SK-N-SH (cell line): Measurements from ENCODE around the gene KLF2. TPM values are rescaled to one million over a fixed set of nuclear protein-coding genes. Genes with fewer than 3 reads are reported as not detected.

ENCODE experiments used
- CTCF ChIA-PET: fragments of 300-600, 350-600 bp; formaldehyde crosslinking; extraction: SDS; loops from one replicate; lab custom pipeline; 2021; lab: Yijun Ruan, JAX
- POLR2A ChIA-PET: fragments of 350-600 bp; sonication (Branson Sonifier 250); formaldehyde crosslinking; extraction: SDS; loops from one replicate; lab custom pipeline; 2020; ENCODE audit warnings: antibody characterized with exemption, inconsistent platforms; lab: Yijun Ruan, JAX
- DNase-seq: peaks from one replicate; pipeline ENCODE4 v3.0.0; 2012
- H2AFZ ChIP-seq: fragments of 200-600 bp; sonication (generic); 2 replicates; pipeline ENCODE4 v1.8.1; 2016; ENCODE audit warnings: antibody characterized with exemption, mild to moderate bottlenecking, low read depth
- H3F3A ChIP-seq: fragments of 200-600 bp; sonication (generic); replicated peaks from 2 replicates; pipeline ENCODE3; 2016; ENCODE audit warnings: antibody characterized with exemption, mild to moderate bottlenecking; ENCODE audit not compliant: insufficient read depth
- H3K27ac ChIP-seq, 2 experiments: fragments of 200-500 bp in 1 of 2; fragments of 200-600 bp in 1 of 2; sonication (Bioruptor generic) in 1 of 2; sonication (generic), shearing (Covaris generic) in 1 of 2; 2 replicates each; pipeline versions ENCODE4 v1.5.1 to v1.6.1; 2014 to 2016; ENCODE audit warnings: low read depth in 2 of 2, inconsistent platforms in 1 of 2, low read length in 1 of 2, mild to moderate bottlenecking in 1 of 2, mixed read lengths in 1 of 2
- H3K27me3 ChIP-seq: fragments of 200-600 bp; sonication (generic), shearing (Covaris generic); 2 replicates; pipeline ENCODE4 v1.6.1; 2016; ENCODE audit warnings: mixed run types; ENCODE audit not compliant: insufficient read depth
- H3K36me3 ChIP-seq, 2 experiments: fragments of 200-500 bp in 1 of 2; fragments of 200-600 bp in 1 of 2; sonication (Bioruptor generic) in 1 of 2; sonication (generic) in 1 of 2; replicated peaks in 1 of 2; 2 replicates each; pipeline versions ENCODE3 to v1.5.1; 2014 to 2016; ENCODE audit warnings: low read length in 1 of 2, mild to moderate bottlenecking in 1 of 2; ENCODE audit not compliant: insufficient read depth in 2 of 2, control insufficient read depth in 1 of 2
- H3K4me1 ChIP-seq, 2 experiments: fragments of 200-500 bp in 1 of 2; fragments of 200-600 bp in 1 of 2; sonication (Bioruptor generic) in 1 of 2; sonication (generic), shearing (Covaris generic) in 1 of 2; 2 replicates each; pipeline versions ENCODE4 v1.5.1 to v1.6.1; 2014 to 2016; ENCODE audit warnings: low read depth in 1 of 2, low read length in 1 of 2, mixed run types in 1 of 2; ENCODE audit not compliant: insufficient read depth in 2 of 2, control insufficient read depth in 1 of 2
- H3K4me2 ChIP-seq: fragments of 200-600 bp; sonication (generic), shearing (Covaris generic); 2 replicates; pipeline ENCODE4 v1.6.1; 2017; ENCODE audit warnings: mixed run types
- H3K4me3 ChIP-seq, 2 experiments: fragments of 200-500 bp in 1 of 2; fragments of 200-600 bp in 1 of 2; sonication (Bioruptor generic) in 1 of 2; sonication (generic), shearing (Covaris generic) in 1 of 2; 2 replicates each; pipeline versions ENCODE4 v1.5.1 to v1.8.1; 2014 to 2016; ENCODE audit warnings: low read depth in 2 of 2, inconsistent platforms in 1 of 2, low read length in 1 of 2, mild to moderate bottlenecking in 1 of 2, mixed read lengths in 1 of 2, moderate library complexity in 1 of 2
- H3K79me2 ChIP-seq: fragments of 200-600 bp; sonication (generic); 2 replicates; pipeline ENCODE4 v1.8.1; 2017; ENCODE audit warnings: mild to moderate bottlenecking; ENCODE audit not compliant: insufficient read depth
- H3K9ac ChIP-seq: fragments of 200-600 bp; sonication (generic); 2 replicates; pipeline ENCODE4 v1.6.1; 2017; ENCODE audit warnings: mixed run types
- H3K9me2 ChIP-seq: fragments of 200-600 bp; sonication (generic); 2 replicates; pipeline ENCODE4 v1.6.1; 2017; ENCODE audit warnings: mixed run types
- H3K9me3 ChIP-seq: fragments of 200-600 bp; sonication (generic); 2 replicates; pipeline ENCODE4 v1.6.1; 2017; ENCODE audit warnings: mixed run types, mild to moderate bottlenecking, moderate library complexity
- H4K20me1 ChIP-seq: fragments of 200-600 bp; sonication (generic); 2 replicates; pipeline ENCODE4 v1.6.1; 2017; ENCODE audit warnings: mild to moderate bottlenecking, mixed run types; ENCODE audit not compliant: insufficient read depth
- CTCF ChIP-seq: fragments of 200-600 bp; sonication (generic); IDR thresholded peaks from 2 replicates; pipeline ENCODE4 v1.6.1; 2017; ENCODE audit warnings: antibody characterized with exemption, mild to moderate bottlenecking, moderate library complexity
- ELF1 ChIP-seq: IDR thresholded peaks from 2 replicates; pipeline ENCODE4 v1.4.0; 2012
- EZH2phosphoT487 ChIP-seq: fragments of 200-600 bp; sonication (generic); IDR thresholded peaks from 2 replicates; pipeline ENCODE4 v1.6.1; 2017; ENCODE audit warnings: low read depth, mixed run types, mild to moderate bottlenecking, antibody characterized with exemption, moderate library complexity, borderline replicate concordance
- FOSL2 ChIP-seq: IDR thresholded peaks from 2 replicates; pipeline ENCODE4 v1.4.0; 2012; ENCODE audit warnings: low read depth, mild to moderate bottlenecking, moderate library complexity, borderline replicate concordance
- GABPA ChIP-seq: IDR thresholded peaks from 2 replicates; pipeline ENCODE4 v1.4.0; 2012; ENCODE audit warnings: low read depth, mild to moderate bottlenecking
- JUND ChIP-seq: IDR thresholded peaks from 2 replicates; pipeline ENCODE4 v1.4.0; 2012
- MXI1 ChIP-seq: IDR thresholded peaks from 2 replicates; pipeline ENCODE4 v1.6.1; 2012; ENCODE audit warnings: mild to moderate bottlenecking, low read depth, low read length, improper control_type of control experiment
- NFIC ChIP-seq: IDR thresholded peaks from 2 replicates; pipeline ENCODE4 v1.4.0; 2012; ENCODE audit warnings: borderline replicate concordance
- NRF1 ChIP-seq: IDR thresholded peaks from 2 replicates; pipeline ENCODE4 v1.6.1; 2012; ENCODE audit warnings: low read depth, mild to moderate bottlenecking, low read length
- POLR2AphosphoS5 ChIP-seq: IDR thresholded peaks from 2 replicates; pipeline ENCODE4 v1.6.1; 2012; ENCODE audit warnings: low read depth, low read length
- RAD21 ChIP-seq: IDR thresholded peaks from 2 replicates; pipeline ENCODE4 v1.6.1; 2012; ENCODE audit warnings: mild to moderate bottlenecking, low read length
- RCOR1 ChIP-seq: fragments of 150-350 bp; IDR thresholded peaks from 2 replicates; pipeline ENCODE4 v1.6.1; 2017; ENCODE audit warnings: antibody characterized with exemption, low read length
- REST ChIP-seq: IDR thresholded peaks from 2 replicates; pipeline ENCODE4 v1.6.1; 2012; ENCODE audit warnings: mild to moderate bottlenecking, low read depth, low read length, moderate library complexity
- RFX5 ChIP-seq: IDR thresholded peaks from 2 replicates; pipeline ENCODE4 v1.6.1; 2012; ENCODE audit warnings: mild to moderate bottlenecking, improper control_type of control experiment, low read length
- RXRA ChIP-seq: IDR thresholded peaks from 2 replicates; pipeline ENCODE4 v1.4.0; 2012; ENCODE audit warnings: low read depth, mild to moderate bottlenecking, borderline replicate concordance
- TAF1 ChIP-seq: IDR thresholded peaks from 2 replicates; pipeline ENCODE4 v1.6.1; 2012; ENCODE audit warnings: low read depth, mild to moderate bottlenecking, low read length, moderate library complexity, borderline replicate concordance
- YY1 ChIP-seq: IDR thresholded peaks from 2 replicates; pipeline ENCODE4 v1.4.0; 2012; ENCODE audit warnings: low read depth, mild to moderate bottlenecking
- ZBTB33 ChIP-seq: IDR thresholded peaks from 2 replicates; pipeline ENCODE4 v1.4.0; 2012; ENCODE audit warnings: low read depth, borderline replicate concordance
- WGBS: methylation state at CpG from one replicate; pipeline ENCODE4 v1.1.6; 2017; ENCODE audit warnings: low lambda C conversion rate; 5-methylcytosine and 5-hydroxymethylcytosine counted together
- polyA plus RNA-seq, 3 experiments: library from polyadenylated mRNA; depleted of rRNA; stranded (reverse); fragments of >200 nt; gene quantifications; 2 replicates each; pipeline ENCODE4 v1.2.3, GENCODE V29; 2012
- TF ChIP-seq, protein P1 (sequence below): IDR thresholded peaks from 2 replicates; pipeline ENCODE4; 2012
- TF ChIP-seq, protein P2 (sequence below): fragments of 150-350 bp; IDR thresholded peaks from 2 replicates; pipeline ENCODE4 v1.6.1; 2016; ENCODE audit warnings: mild to moderate bottlenecking, low read depth, low read length

The KLF2 gene
- polyA plus RNA-seq, 1 of the 3 experiments (the other 2 are of a cell fraction) = 6.9 TPM

- Histone ChIP-seq H3K27me3 (no peaks in the 10 kb centered on the region), H3K9ac (no peak overlapping the region), H2AFZ (no peak overlapping the region), H3K4me2 (no peak overlapping the region), H3K4me1 (no peaks in the 10 kb centered on the region), H3K79me2 (no peaks in the 10 kb centered on the region), H3K27ac (no peak overlapping the region), H3K4me3 (no peak overlapping the region), H3K9me2 (no peaks in the 10 kb centered on the region), H3K36me3 (peaks cover 3 to 16% of the 10 kb centered on the region in 2 experiments), H3K9me3 (no peaks in the 10 kb centered on the region), H4K20me1 (no peaks in the 10 kb centered on the region), H3F3A (no peaks in the 10 kb centered on the region)
- TF ChIP-seq ZBTB33 (no peak), TAF1 (no peak), RFX5 (no peak), ELF1 (no peak), GABPA (no peak), CTCF (no peak), JUND (no peak), YY1 (no peak), NRF1 (no peak), RXRA (no peak), EZH2phosphoT487 (no peak), REST (no peak), FOSL2 (no peak), RAD21 (no peak), MXI1 (no peak), NFIC (no peak), POLR2AphosphoS5 (no peak), RCOR1 (no peak)
- TF ChIP-seq, protein P1, sequence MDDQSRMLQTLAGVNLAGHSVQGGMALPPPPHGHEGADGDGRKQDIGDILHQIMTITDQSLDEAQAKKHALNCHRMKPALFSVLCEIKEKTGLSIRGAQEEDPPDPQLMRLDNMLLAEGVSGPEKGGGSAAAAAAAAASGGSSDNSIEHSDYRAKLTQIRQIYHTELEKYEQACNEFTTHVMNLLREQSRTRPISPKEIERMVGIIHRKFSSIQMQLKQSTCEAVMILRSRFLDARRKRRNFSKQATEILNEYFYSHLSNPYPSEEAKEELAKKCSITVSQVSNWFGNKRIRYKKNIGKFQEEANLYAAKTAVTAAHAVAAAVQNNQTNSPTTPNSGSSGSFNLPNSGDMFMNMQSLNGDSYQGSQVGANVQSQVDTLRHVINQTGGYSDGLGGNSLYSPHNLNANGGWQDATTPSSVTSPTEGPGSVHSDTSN = no peak
- TF ChIP-seq, protein P2, sequence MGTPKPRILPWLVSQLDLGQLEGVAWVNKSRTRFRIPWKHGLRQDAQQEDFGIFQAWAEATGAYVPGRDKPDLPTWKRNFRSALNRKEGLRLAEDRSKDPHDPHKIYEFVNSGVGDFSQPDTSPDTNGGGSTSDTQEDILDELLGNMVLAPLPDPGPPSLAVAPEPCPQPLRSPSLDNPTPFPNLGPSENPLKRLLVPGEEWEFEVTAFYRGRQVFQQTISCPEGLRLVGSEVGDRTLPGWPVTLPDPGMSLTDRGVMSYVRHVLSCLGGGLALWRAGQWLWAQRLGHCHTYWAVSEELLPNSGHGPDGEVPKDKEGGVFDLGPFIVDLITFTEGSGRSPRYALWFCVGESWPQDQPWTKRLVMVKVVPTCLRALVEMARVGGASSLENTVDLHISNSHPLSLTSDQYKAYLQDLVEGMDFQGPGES = no peak
- ChIA-PET POLR2A (no interaction called here), CTCF (no interaction called here)
- no peak for DNase-seq
- 86% methylated on average over 11 of the region's 22 CpGs for WGBS
These were observed 45.3 kb downstream of the KLF2 start for GRCh38 chr19:16369664-16370576.
